HUES64 (cell line): ENCODE measurements around the gene RFTN2.
"Not testable (repeated sequence)": the region's sequence is repeated elsewhere in the genome, so short reads cannot be mapped to it uniquely, and the experiment has no call there.

Experiments
- H3K27ac ChIP-seq: 2 replicates; pipeline ENCODE4 v1.7.0; 2013; ENCODE audit warnings: low read depth, low read length, inconsistent platforms
- H3K27me3 ChIP-seq: 2 replicates; pipeline ENCODE4 v1.6.1; 2013; ENCODE audit warnings: mild to moderate bottlenecking, low read length; ENCODE audit not compliant: insufficient read depth
- H3K36me3 ChIP-seq: 2 replicates; pipeline ENCODE4 v1.6.1; 2013; ENCODE audit warnings: mild to moderate bottlenecking, low read length; ENCODE audit not compliant: insufficient read depth
- H3K4me1 ChIP-seq: 2 replicates; pipeline ENCODE4 v1.6.1; 2013; ENCODE audit warnings: mild to moderate bottlenecking, low read length, moderate library complexity; ENCODE audit not compliant: insufficient read depth
- H3K4me3 ChIP-seq: 2 replicates; pipeline ENCODE4 v1.5.1; 2013; ENCODE audit warnings: mild to moderate bottlenecking, low read length, moderate library complexity
- H3K9ac ChIP-seq: 2 replicates; pipeline ENCODE4 v1.6.1; 2013; ENCODE audit warnings: mild to moderate bottlenecking, low read depth, low read length
- H3K9me3 ChIP-seq: 2 replicates; pipeline ENCODE4 v1.6.1; 2013; ENCODE audit warnings: low read depth, low read length; ENCODE audit not compliant: insufficient read depth
- WGBS: fragments of 150-250, 120-280 bp; methylation state at CpG from one replicate; pipeline ENCODE4 v1.1.7; 2013; ENCODE audit warnings: missing lambda C conversion rate; 5-methylcytosine and 5-hydroxymethylcytosine counted together

The RFTN2 gene

DNA sequence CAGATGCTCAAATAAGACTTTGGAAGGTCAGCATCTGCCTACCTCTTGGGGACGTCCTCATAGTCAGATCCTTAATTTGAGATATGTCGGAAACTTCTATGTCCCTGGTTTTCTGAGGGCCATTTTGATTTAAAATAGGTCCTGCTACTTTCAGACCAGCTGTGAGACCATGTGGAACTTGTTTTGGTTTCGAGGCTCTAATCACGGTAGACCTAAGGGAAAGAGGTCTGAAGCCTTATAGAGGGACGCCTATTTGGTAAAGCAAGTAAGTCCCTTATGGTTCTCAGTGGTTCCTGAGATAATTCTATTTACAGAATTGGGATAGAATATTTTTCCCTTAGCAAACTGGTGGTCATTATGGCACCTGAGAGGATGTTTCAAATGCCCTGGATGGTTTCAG is 75.1 kb downstream of the RFTN2 start:
- Histone ChIP-seq H3K9me3 (no peaks in the 10 kb centered on the region), H3K27me3 (no peaks in the 10 kb centered on the region), H3K4me3 (no peak overlapping the region), H3K36me3 (no peaks in the 10 kb centered on the region), H3K27ac (no peak overlapping the region), H3K9ac (no peak overlapping the region), H3K4me1 (peaks cover 17% of the 10 kb centered on the region)
- 92% methylated on average over 5 of the region's 5 CpGs for WGBS

GRCh38 chr2:197599285-197599965 is 76.0 kb downstream of the RFTN2 start:
- Histone ChIP-seq H3K27me3 (no peaks in the 10 kb centered on the region), H3K9me3 (no peaks in the 10 kb centered on the region), H3K9ac (no peak overlapping the region), H3K4me1 (peaks cover 21% of the 10 kb centered on the region), H3K4me3 (no peak overlapping the region), H3K36me3 (no peaks in the 10 kb centered on the region), H3K27ac (no peak overlapping the region)
- WGBS: 87% methylated on average over 11 of the region's 11 CpGs

DNA sequence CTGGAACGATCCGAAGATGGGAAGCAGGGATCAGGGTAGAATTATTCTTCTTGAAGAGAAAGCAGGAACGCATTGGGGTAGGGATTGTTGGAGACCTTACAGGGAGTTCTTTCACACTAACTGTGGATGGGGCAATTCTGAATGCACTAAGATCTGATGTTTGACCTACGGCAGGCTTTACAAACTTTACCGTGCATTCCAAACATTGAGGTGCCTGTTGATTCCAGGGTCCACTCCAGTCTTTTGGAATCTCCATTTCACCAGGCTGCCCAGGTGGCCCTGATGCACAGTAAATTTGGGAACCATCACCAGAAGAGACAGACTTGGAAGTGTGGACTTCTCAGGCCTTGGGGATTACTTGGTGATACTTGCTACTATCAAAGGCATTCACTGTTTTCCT is 76.9 kb downstream of the RFTN2 start:
- Histone ChIP-seq H3K9me3 (no peaks in the 10 kb centered on the region), H3K4me1 (peaks cover 21% of the 10 kb centered on the region), H3K9ac (no peak overlapping the region), H3K27me3 (no peaks in the 10 kb centered on the region), H3K4me3 (no peak overlapping the region), H3K27ac (no peak overlapping the region), H3K36me3 (no peaks in the 10 kb centered on the region)
- WGBS: 95% methylated on average over 5 of the region's 5 CpGs

DNA sequence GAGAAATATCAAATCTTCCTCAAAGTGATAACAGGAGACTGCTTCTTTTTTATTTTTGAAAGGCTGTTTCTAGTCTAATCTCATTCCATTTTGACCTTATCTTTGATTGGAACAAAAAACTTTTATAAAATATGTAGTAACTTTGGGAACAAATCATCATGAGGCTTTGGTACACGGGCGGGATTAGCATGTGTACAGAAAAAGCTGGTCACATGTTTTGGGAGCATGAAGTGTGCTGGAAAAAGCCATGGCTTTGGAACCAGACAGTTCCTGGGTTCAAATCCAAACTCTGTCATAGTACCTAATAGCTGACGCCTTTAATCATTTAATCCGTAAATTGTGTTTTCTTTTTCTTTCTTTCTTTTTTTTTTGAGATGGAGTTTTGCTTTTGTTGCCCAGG is 78.2 kb downstream of the RFTN2 start:
- Histone ChIP-seq H3K27me3 (no peaks in the 10 kb centered on the region), H3K4me1 (peaks cover 21% of the 10 kb centered on the region), H3K9ac (no peak overlapping the region), H3K9me3 (no peaks in the 10 kb centered on the region), H3K4me3 (no peak overlapping the region), H3K36me3 (no peaks in the 10 kb centered on the region), H3K27ac (peak overlapping the region; percentile 31; the same call in 1 of the 2 replicates)
- 97% methylated on average over 4 of the region's 4 CpGs for WGBS

DNA sequence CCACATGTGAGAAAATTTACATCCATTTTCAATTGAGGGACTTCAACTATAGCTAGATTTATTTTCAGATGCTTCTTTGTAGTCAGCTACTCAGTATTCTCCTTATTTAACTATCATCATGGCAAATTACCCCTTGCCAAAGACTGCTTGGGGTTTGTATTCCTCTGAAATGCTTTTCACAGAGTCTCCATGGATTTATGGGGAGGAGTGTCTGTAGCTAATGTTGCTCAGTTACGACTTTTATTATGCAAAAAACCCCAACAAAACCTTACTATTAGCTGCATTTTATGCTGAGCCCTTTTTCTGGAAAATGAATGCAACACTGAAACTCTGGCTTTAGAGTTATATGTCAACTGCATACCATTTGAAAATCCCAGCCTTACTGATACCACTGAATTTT is 78.6 kb downstream of the RFTN2 start:
- H3K27me3 ChIP-seq: no peaks in the 10 kb centered on the region
- WGBS: 43% methylated on average over 1 of the region's 1 CpG

GRCh38 chr2:197591339-197592072 is 83.9 kb downstream of the RFTN2 start:
- H3K9me3 ChIP-seq: no peaks in the 10 kb centered on the region
- H3K27ac ChIP-seq: no peak overlapping the region
- 96% methylated on average over 32 of the region's 32 CpGs for WGBS
- no peaks in the 10 kb centered on the region for H3K27me3 ChIP-seq
- H3K4me3 ChIP-seq: no peak overlapping the region
- no peak overlapping the region for H3K9ac ChIP-seq
- no peaks in the 10 kb centered on the region for H3K36me3 ChIP-seq
- H3K4me1 ChIP-seq: peaks cover 33% of the 10 kb centered on the region

More for the DNA sequence above, 78.6 kb downstream of the RFTN2 start:
- no peaks in the 10 kb centered on the region for H3K9me3 ChIP-seq
- H3K4me1 ChIP-seq: peaks cover 21% of the 10 kb centered on the region
- H3K4me3 ChIP-seq: no peak overlapping the region
- H3K36me3 ChIP-seq: no peaks in the 10 kb centered on the region
- H3K27ac ChIP-seq: peak overlapping the region; percentile 31; the same call in 1 of the 2 replicates
- H3K9ac ChIP-seq: peak overlapping the region; percentile 45; the same call in 1 of the 2 replicates

GRCh38 chr2:197587255-197587654 is 88.1 kb downstream of the RFTN2 start:
- Histone ChIP-seq H3K9ac (peak overlapping the region; percentile 65), H3K4me1 (peaks cover 26% of the 10 kb centered on the region), H3K27ac (peak overlapping the region; percentile 87)
- not testable (repeated sequence) for H3K27me3 ChIP-seq, H3K9me3 ChIP-seq, H3K36me3 ChIP-seq, H3K4me3 ChIP-seq
- 24% methylated on average over 5 of the region's 7 CpGs for WGBS

DNA sequence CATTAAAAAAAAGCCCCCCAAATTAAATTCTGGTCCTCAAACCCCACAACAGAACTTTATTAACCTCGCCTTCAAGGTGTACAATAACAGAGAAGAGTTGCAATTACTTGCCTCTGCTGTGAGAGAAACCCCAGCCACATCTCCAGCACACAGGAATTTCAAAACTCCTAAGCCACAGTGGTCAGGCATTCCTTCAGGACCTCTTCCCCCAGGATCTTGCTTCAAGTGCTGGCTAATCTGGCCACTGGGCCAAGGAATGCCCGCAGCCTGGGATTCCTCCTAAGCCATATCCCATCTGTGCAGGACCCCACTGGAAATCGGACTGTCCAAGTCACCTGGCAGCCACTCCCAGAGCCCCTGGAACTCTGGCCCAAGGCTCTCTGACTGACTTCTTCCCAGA is 95.2 kb downstream of the RFTN2 start:
- 90% methylated on average over 3 of the region's 3 CpGs for WGBS
- H3K27me3 ChIP-seq: not testable (repeated sequence)

DNA sequence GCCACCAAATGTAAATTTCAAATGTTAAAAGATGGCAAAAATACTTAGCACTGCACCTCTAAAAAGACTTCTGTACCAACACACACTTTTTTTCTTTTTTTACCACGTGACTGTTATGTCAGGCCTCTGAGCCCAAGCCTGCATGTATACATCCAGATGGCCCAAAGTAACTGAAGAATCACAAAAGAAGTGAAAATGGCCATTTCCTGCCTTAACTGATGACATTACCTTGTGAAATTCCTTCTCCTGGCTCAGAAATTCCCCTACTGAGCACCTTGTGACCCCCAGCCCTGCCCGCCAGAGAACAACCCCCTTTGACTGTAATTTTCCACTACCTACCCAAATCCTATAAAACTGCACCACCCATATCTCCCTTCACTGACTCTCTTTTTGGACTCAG is 97.1 kb downstream of the RFTN2 start:
- Histone ChIP-seq H3K9ac (peak overlapping the region; percentile 44; the same call in 1 of the 2 replicates), H3K4me1 (peaks cover 23% of the 10 kb centered on the region), H3K36me3 (peaks cover 13% of the 10 kb centered on the region; the same call in 1 of the 2 replicates), H3K27ac (peak overlapping the region; percentile 87), H3K4me3 (peak overlapping the region; percentile 28; the same call in 1 of the 2 replicates), H3K9me3 (peaks cover 22% of the 10 kb centered on the region)
- 29% methylated on average over 2 of the region's 2 CpGs for WGBS
- H3K27me3 ChIP-seq: not testable (repeated sequence)

More for the DNA sequence above, 95.2 kb downstream of the RFTN2 start:
- H3K4me1 ChIP-seq: peaks cover 23% of the 10 kb centered on the region
- not testable (repeated sequence) for H3K36me3 ChIP-seq, H3K9me3 ChIP-seq, H3K9ac ChIP-seq, H3K27ac ChIP-seq
- 0 out of 2 replicates have a peak overlapping the region, but pooled peaks have one; percentile 28 for H3K4me3 ChIP-seq

- Histone ChIP-seq H3K27ac (peak overlapping the region; percentile 87), H3K9me3 (peaks cover 30% of the 10 kb centered on the region), H3K4me3 (no peak overlapping the region), H3K36me3 (peaks cover 16% of the 10 kb centered on the region; the same call in 1 of the 2 replicates), H3K4me1 (peaks cover 23% of the 10 kb centered on the region), H3K9ac (peak overlapping the region; percentile 34; the same call in 1 of the 2 replicates), H3K27me3 (no peaks in the 10 kb centered on the region)
- WGBS: 90% methylated on average over 4 of the region's 4 CpGs
Measured at GRCh38 chr2:197577446-197577845, 97.9 kb downstream of the RFTN2 start.

DNA sequence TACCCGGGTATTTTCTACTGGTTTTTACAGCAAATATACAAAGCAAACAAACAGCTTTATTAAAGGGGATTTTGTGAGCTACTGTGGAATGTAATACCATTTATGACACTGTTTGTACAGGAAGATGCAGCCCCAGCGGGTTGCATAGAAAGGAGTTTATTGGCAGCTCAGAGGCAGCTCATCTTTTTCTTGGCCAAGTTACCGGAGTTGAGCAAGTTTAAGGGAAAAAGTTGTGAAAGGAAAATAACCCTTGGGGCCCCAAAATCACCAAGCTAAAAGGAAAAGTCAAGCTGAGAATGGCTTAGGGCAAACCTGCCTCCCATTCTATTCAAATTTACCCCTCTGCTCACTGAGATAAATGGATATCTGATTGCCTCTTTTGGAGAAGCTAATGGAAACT is 98.8 kb downstream of the RFTN2 start:
- Histone ChIP-seq H3K4me1 (peaks cover 23% of the 10 kb centered on the region), H3K36me3 (peaks cover 19% of the 10 kb centered on the region; the same call in 1 of the 2 replicates), H3K27ac (peak overlapping the region; percentile 87), H3K9me3 (peaks cover 34% of the 10 kb centered on the region), H3K4me3 (no peak overlapping the region), H3K9ac (no peak overlapping the region), H3K27me3 (no peaks in the 10 kb centered on the region)
- 80% methylated on average over 2 of the region's 3 CpGs for WGBS
